K562 (cell line): ENCODE data around the gene DTNBP1. TPM values are rescaled to one million over a fixed set of nuclear protein-coding genes. Genes with fewer than 3 reads are reported as not detected.

Experiments
- ATAC-seq: fragments of 200-7000 bp; cut with Tn5 transposase; 3 replicates; pipeline ENCODE4 v1.9.1; 2020; ENCODE audit warnings: moderate library complexity
- BruUV-seq: library from RNA; stranded (reverse); fragments of 400-500 nt; replicated peaks from 2 replicates; lab custom pipeline; 2021; lab: Mats Ljungman, UMichigan
- CTCF ChIA-PET: fragments of 300-600 bp; formaldehyde crosslinking; extraction: SDS; loops from one replicate; lab custom pipeline; 2021; ENCODE audit warnings: low intra/inter-chr PET ratio; lab: Yijun Ruan, JAX
- POLR2A ChIA-PET: fragments of 300-600, 350-650 bp; sonication (Branson Sonifier 250); formaldehyde crosslinking; extraction: SDS; loops from one replicate; lab custom pipeline; 2021; ENCODE audit warnings: antibody characterized with exemption, inconsistent platforms; lab: Yijun Ruan, JAX
- DNase-seq, 4 experiments: peaks; one replicate each; pipeline versions ENCODE4 v3.0.0 to v3.0.0-alpha.2; 2011 to 2018; ENCODE audit warnings: low spot score in 3 of 4, mixed read lengths in 3 of 4; ENCODE audit errors: extremely low read depth in 1 of 4
- FAIRE-seq: peaks from 2 replicates; lab custom pipeline; 2011; peaks lifted over from hg19 to GRCh38; lab: Jason Lieb, UNC
- H2AFZ ChIP-seq: 2 replicates; pipeline ENCODE4 v1.6.0; 2011; ENCODE audit warnings: low read depth, low read length, control low read depth, inconsistent platforms
- H3K27ac ChIP-seq: fragments of 200-600 bp; 3 replicates; pipeline ENCODE4 v1.8.0; 2011; ENCODE audit warnings: low read depth, mild to moderate bottlenecking, control low read depth, inconsistent platforms, low read length, moderate library complexity, mixed read lengths; ENCODE audit errors: extremely low read depth
- H3K27me3 ChIP-seq, 2 experiments: fragments of 300-600 bp in 1 of 2; 2 replicates in 1 of 2; 3 replicates in 1 of 2; pipeline versions ENCODE4 v1.6.0 to v1.8.0; 2011; ENCODE audit warnings: inconsistent platforms in 2 of 2, low read length in 2 of 2, mild to moderate bottlenecking in 1 of 2, mixed read lengths in 1 of 2, moderate library complexity in 1 of 2; ENCODE audit not compliant: control insufficient read depth in 2 of 2, insufficient read depth in 2 of 2
- H3K36me3 ChIP-seq: fragments of 300-600 bp; 3 replicates; pipeline ENCODE4 v1.8.0; 2011; ENCODE audit warnings: mild to moderate bottlenecking, low read length, inconsistent platforms; ENCODE audit not compliant: control insufficient read depth, insufficient read depth
- H3K4me1 ChIP-seq, 2 experiments: fragments of 200-600 bp in 1 of 2; replicated peaks in 1 of 2; 2 replicates in 1 of 2; 3 replicates in 1 of 2; pipeline versions ENCODE4 v1.5.1 to v1.8.0; 2011; ENCODE audit warnings: inconsistent platforms in 2 of 2, low read length in 2 of 2, mild to moderate bottlenecking in 1 of 2, mixed read lengths in 1 of 2, moderate library complexity in 1 of 2; ENCODE audit not compliant: control insufficient read depth in 2 of 2, insufficient read depth in 2 of 2
- H3K4me2 ChIP-seq: 2 replicates; pipeline ENCODE4 v1.6.1; 2011; ENCODE audit warnings: low read length, control low read depth, inconsistent platforms, mixed read lengths; ENCODE audit not compliant: insufficient read depth
- H3K4me3 ChIP-seq: fragments of 200-600 bp; sonication (generic), shearing (Covaris generic); 2 replicates; pipeline ENCODE4 v1.5.1; 2016; ENCODE audit warnings: control low read depth, inconsistent platforms
- H3K79me2 ChIP-seq: fragments of 200-600 bp; 3 replicates; pipeline ENCODE4 v1.8.0; 2011; ENCODE audit warnings: low read length, inconsistent platforms; ENCODE audit not compliant: control insufficient read depth, insufficient read depth
- H3K9ac ChIP-seq, 2 experiments: 2 replicates each; pipeline versions ENCODE4 v1.6.0 to v1.6.1; 2011; ENCODE audit warnings: low read depth in 2 of 2, low read length in 2 of 2, control low read depth in 1 of 2, inconsistent platforms in 1 of 2, mild to moderate bottlenecking in 1 of 2, mixed read lengths in 1 of 2; ENCODE audit not compliant: insufficient read depth in 1 of 2
- H3K9me1 ChIP-seq: one replicate; pipeline ENCODE4 v1.6.0; 2011; ENCODE audit warnings: inconsistent platforms, mild to moderate bottlenecking, low read length, moderate library complexity; ENCODE audit not compliant: control insufficient read depth, insufficient read depth
- H3K9me3 ChIP-seq: replicated peaks from 2 replicates; pipeline ENCODE4 v1.5.1; 2011; ENCODE audit warnings: low read depth, low read length, inconsistent platforms; ENCODE audit not compliant: control insufficient read depth, insufficient read depth
- H4K20me1 ChIP-seq: replicated peaks from 2 replicates; pipeline ENCODE4 v1.6.1; 2011; ENCODE audit warnings: low read length, inconsistent platforms, mixed read lengths; ENCODE audit not compliant: control insufficient read depth, insufficient read depth
- ATF1 ChIP-seq, 2 experiments: fragments of 450-650 bp in 1 of 2; IDR thresholded peaks; 2 replicates each; pipeline ENCODE4 v1.6.1; 2016; ENCODE audit warnings: missing compliant biosample characterization in 1 of 2, missing genetic modification characterization in 1 of 2
- CBFA2T3 ChIP-seq: fragments of 450-650 bp; IDR thresholded peaks from 2 replicates; pipeline ENCODE4 v1.6.1; 2017
- CCAR2 ChIP-seq: fragments of 200-400 bp; formaldehyde crosslinking; IDR thresholded peaks from 2 replicates; pipeline ENCODE4 v1.6.1; 2017; ENCODE audit warnings: mild to moderate bottlenecking, low read depth, low read length
- CTBP1 ChIP-seq: fragments of 450-650 bp; IDR thresholded peaks from 2 replicates; pipeline ENCODE4 v1.6.1; 2016; ENCODE audit warnings: borderline replicate concordance
- GTF2A2 ChIP-seq: IDR thresholded peaks from 2 replicates; pipeline ENCODE4 v1.6.1; 2016; ENCODE audit warnings: mild to moderate bottlenecking, missing genetic modification characterization, missing compliant biosample characterization
- HDAC2 ChIP-seq: fragments of 450-650 bp; IDR thresholded peaks from 2 replicates; pipeline ENCODE4 v1.6.1; 2016; ENCODE audit warnings: mild to moderate bottlenecking
- PYGO2 ChIP-seq: fragments of 450-650 bp; IDR thresholded peaks from 2 replicates; pipeline ENCODE4 v1.6.1; 2016; ENCODE audit warnings: mild to moderate bottlenecking, missing genetic modification characterization, moderate library complexity, missing compliant biosample characterization
- SIRT6 ChIP-seq: IDR thresholded peaks from one replicate; pipeline ENCODE4 v1.6.1; 2012; ENCODE audit warnings: low read depth, mild to moderate bottlenecking, control low read depth, inconsistent platforms, low read length, moderate library complexity
- TEAD1 ChIP-seq, 2 experiments: fragments of 450-650 bp in 1 of 2; sonication (generic) in 1 of 2; formaldehyde crosslinking; IDR thresholded peaks; 2 replicates each; pipeline versions ENCODE4 v1.4.0 to v1.8.0; 2020 to 2022; ENCODE audit warnings: mild to moderate bottlenecking in 2 of 2, missing genetic modification reagents in 1 of 2
- TRIM24 ChIP-seq, 2 experiments: fragments of 450-650 bp; IDR thresholded peaks; 2 replicates each; pipeline ENCODE4 v1.6.1; 2016
- WGBS: fragments of 100-300 bp; shearing (Covaris generic); methylation state at CpG from one replicate; pipeline ENCODE4 v1.1.6; 2016; ENCODE audit warnings: low coverage, mixed read lengths; ENCODE audit not compliant: insufficient coverage; ENCODE audit errors: missing lambda C conversion rate; 5-methylcytosine and 5-hydroxymethylcytosine counted together
- in situ Hi-C: fragments of 300-500 bp; cut with MboI; formaldehyde crosslinking; loops from 4 replicates; pipeline ENCODE4 v1.15.0; 2018; ENCODE audit warnings: inconsistent platforms, mixed read lengths
- intact Hi-C: fragments of 100-400 bp; cut with micrococcal nuclease; formaldehyde crosslinking; loops from 2 replicates; pipeline ENCODE4 v1.14.2; 2022
- polyA plus RNA-seq, 8 experiments: library from polyadenylated mRNA; depleted of rRNA in 4 of 8; stranded (reverse) in 5 of 8; unstranded in 3 of 8; fragments of >200 nt; fragmentation: Nextera tagmentation in 2 of 8; fragmentation: Illumina TruSeq in 1 of 8; extraction: Ambion mirVana in 2 of 8; extraction: Trizol in 1 of 8; gene quantifications; 2 replicates each; pipeline versions ENCODE4 v1.2.1 to v1.2.3, GENCODE V29; 2011 to 2014; ENCODE audit warnings: inconsistent platforms in 1 of 8, missing spikeins in 1 of 8
- total RNA-seq, 7 experiments: library from RNA; depleted of rRNA in 6 of 7; stranded (reverse); fragments of >200 nt in 6 of 7; fragmentation: Illumina TruSeq in 2 of 7; extraction: Trizol in 2 of 7; gene quantifications; 2 replicates each; pipeline versions ENCODE4 v1.2.1 to v1.2.3, GENCODE V29; 2011 to 2021; ENCODE audit warnings: low replicate concordance in 1 of 7
- TF ChIP-seq, protein P1 (sequence below): fragments of 450-650 bp; conservative IDR thresholded peaks from 2 replicates; pipeline ENCODE4 v1.6.1; 2016; ENCODE audit warnings: missing genetic modification characterization, low read depth, mild to moderate bottlenecking, missing compliant biosample characterization, moderate library complexity
- TF ChIP-seq, protein P2 (sequence below): fragments of 250-450 bp; sonication (Bioruptor Pico); IDR thresholded peaks from 2 replicates; pipeline ENCODE4 v1.4.0; 2020

DTNBP1 gene
- total and polyA plus RNA-seq, 9 of the 15 experiments (the other 6 are each of a cell fraction or from before 2014, with no cell fraction given) = 16.7 to 54.5 (median 21.4) TPM

DNA sequence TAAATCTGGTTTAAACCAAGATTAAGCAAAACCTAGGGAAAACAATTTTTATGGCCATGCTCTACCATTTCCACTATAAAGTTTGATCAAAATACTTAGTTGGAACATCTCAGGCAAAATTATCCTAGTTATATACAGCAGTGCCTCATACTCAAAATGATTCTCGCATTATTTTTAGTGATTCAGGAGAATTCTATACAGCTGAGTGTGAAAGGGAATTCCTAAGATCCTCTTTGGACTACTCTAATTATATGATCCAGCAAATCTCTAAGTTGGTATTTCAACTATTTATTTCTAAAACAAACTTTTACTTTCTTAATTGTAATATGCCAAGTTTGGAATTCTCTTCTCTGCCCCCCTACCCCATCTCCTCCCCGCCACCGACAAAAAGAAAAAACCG lies 8.6 kb downstream of the DTNBP1 start:
- in situ Hi-C loops (no loop called here), intact Hi-C loops (no loop called here)
- 98% methylated on average over 4 of the region's 4 CpGs for WGBS
- no peak overlapping the region for H3K27ac ChIP-seq
- ChIA-PET CTCF (no interaction called here), POLR2A (no interaction called here)
- no peak overlapping the region for H2AFZ ChIP-seq
- no peaks in the 10 kb centered on the region for H3K9me3 ChIP-seq
- peaks cover 8 to 9% of the 10 kb centered on the region in 2 experiments; a peak in 4 of 5 replicates for H3K4me1 ChIP-seq
- ATAC-seq (no peak), FAIRE-seq (no peak), DNase-seq (no peak)
- H3K79me2 ChIP-seq = peaks cover 43% of the 10 kb centered on the region
- no peak overlapping the region for H3K9ac ChIP-seq
- peaks cover 13% of the 10 kb centered on the region; the same call in 1 of the 3 replicates for H3K36me3 ChIP-seq
- H3K4me2 ChIP-seq = no peak overlapping the region
- no TSS peak for BruUV-seq
- no peaks in the 10 kb centered on the region for H3K27me3 ChIP-seq
- H3K4me3 ChIP-seq = no peak overlapping the region
- no peaks in the 10 kb centered on the region for H3K9me1 ChIP-seq
- H4K20me1 ChIP-seq = no peaks in the 10 kb centered on the region
- TF ChIP-seq GTF2A2 (tag) (no peak), PYGO2 (no peak), TEAD1 (CRISPR knock-in tag; IDR thresholded peaks at IDR 0.05) (no peak), CCAR2 (no peak), TRIM24 (IDR thresholded peaks at IDR 0.05) (no peak), ATF1 (CRISPR knock-in tag; IDR thresholded peaks at IDR 0.05) (no peak), ATF1 (tag; IDR thresholded peaks at IDR 0.05) (no peak), CTBP1 (no peak), CBFA2T3 (no peak), SIRT6 (no peak), HDAC2 (no peak)
- TF ChIP-seq, protein P1, sequence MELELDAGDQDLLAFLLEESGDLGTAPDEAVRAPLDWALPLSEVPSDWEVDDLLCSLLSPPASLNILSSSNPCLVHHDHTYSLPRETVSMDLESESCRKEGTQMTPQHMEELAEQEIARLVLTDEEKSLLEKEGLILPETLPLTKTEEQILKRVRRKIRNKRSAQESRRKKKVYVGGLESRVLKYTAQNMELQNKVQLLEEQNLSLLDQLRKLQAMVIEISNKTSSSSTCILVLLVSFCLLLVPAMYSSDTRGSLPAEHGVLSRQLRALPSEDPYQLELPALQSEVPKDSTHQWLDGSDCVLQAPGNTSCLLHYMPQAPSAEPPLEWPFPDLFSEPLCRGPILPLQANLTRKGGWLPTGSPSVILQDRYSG (tag) = no peak
- TF ChIP-seq, protein P2, sequence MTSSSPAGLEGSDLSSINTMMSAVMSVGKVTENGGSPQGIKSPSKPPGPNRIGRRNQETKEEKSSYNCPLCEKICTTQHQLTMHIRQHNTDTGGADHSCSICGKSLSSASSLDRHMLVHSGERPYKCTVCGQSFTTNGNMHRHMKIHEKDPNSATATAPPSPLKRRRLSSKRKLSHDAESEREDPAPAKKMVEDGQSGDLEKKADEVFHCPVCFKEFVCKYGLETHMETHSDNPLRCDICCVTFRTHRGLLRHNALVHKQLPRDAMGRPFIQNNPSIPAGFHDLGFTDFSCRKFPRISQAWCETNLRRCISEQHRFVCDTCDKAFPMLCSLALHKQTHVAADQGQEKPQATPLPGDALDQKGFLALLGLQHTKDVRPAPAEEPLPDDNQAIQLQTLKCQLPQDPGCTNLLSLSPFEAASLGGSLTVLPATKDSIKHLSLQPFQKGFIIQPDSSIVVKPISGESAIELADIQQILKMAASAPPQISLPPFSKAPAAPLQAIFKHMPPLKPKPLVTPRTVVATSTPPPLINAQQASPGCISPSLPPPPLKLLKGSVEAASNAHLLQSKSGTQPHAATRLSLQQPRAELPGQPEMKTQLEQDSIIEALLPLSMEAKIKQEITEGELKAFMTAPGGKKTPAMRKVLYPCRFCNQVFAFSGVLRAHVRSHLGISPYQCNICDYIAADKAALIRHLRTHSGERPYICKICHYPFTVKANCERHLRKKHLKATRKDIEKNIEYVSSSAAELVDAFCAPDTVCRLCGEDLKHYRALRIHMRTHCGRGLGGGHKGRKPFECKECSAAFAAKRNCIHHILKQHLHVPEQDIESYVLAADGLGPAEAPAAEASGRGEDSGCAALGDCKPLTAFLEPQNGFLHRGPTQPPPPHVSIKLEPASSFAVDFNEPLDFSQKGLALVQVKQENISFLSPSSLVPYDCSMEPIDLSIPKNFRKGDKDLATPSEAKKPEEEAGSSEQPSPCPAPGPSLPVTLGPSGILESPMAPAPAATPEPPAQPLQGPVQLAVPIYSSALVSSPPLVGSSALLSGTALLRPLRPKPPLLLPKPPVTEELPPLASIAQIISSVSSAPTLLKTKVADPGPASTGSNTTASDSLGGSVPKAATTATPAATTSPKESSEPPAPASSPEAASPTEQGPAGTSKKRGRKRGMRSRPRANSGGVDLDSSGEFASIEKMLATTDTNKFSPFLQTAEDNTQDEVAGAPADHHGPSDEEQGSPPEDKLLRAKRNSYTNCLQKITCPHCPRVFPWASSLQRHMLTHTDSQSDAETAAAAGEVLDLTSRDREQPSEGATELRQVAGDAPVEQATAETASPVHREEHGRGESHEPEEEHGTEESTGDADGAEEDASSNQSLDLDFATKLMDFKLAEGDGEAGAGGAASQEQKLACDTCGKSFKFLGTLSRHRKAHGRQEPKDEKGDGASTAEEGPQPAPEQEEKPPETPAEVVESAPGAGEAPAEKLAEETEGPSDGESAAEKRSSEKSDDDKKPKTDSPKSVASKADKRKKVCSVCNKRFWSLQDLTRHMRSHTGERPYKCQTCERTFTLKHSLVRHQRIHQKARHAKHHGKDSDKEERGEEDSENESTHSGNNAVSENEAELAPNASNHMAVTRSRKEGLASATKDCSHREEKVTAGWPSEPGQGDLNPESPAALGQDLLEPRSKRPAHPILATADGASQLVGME (CRISPR knock-in tag) = no peak
